Gastrocnemius medialis (tissue), 4 donors: ENCODE measurements around the gene GARNL3. TPM values are rescaled to one million over a fixed set of nuclear protein-coding genes. Genes with fewer than 3 reads are reported as not detected.
A peak's percentile ranks its signal among the peaks of the same experiment; 100 is the strongest.

ENCODE experiments used
- ATAC-seq, 2 donors: fragments of 150-250 bp; one replicate each; pipeline ENCODE4 v1.9.1; 2016
- DNase-seq, 2 donors: peaks; one replicate each; pipeline ENCODE4 v3.0.0-alpha.2; 2019
- H3K27ac ChIP-seq, 4 donors: fragments of 200-600 bp; sonication (generic); 1 replicate in 1 of 4; 2 replicates in 3 of 4; pipeline ENCODE4 v1.5.1; 2016 to 2018; ENCODE audit warnings: mild to moderate bottlenecking in 2 of 4, moderate library complexity in 1 of 4
- H3K27me3 ChIP-seq, 3 donors: fragments of 200-600 bp; sonication (generic) in 2 of 3; 1 replicate in 1 of 3; 2 replicates in 2 of 3; pipeline versions ENCODE4 v1.5.1 to v1.6.0; 2016 to 2019; ENCODE audit warnings: mild to moderate bottlenecking in 1 of 3, moderate library complexity in 1 of 3
- H3K36me3 ChIP-seq, 2 donors: fragments of 200-600 bp; sonication (generic) in 1 of 2; one replicate each; pipeline ENCODE4 v1.5.1; 2017 to 2018
- H3K4me1 ChIP-seq, 2 donors: fragments of 200-600 bp; sonication (generic) in 1 of 2; one replicate each; pipeline ENCODE4 v1.5.1; 2016 to 2017; ENCODE audit warnings: mild to moderate bottlenecking in 2 of 2
- H3K4me3 ChIP-seq, 4 donors: fragments of 200-600 bp; sonication (generic) in 3 of 4; 1 replicate in 1 of 4; 2 replicates in 3 of 4; pipeline ENCODE4 v1.5.1; 2016 to 2019; ENCODE audit warnings: mild to moderate bottlenecking in 2 of 4
- H3K9me3 ChIP-seq, 3 donors: fragments of 200-600 bp; sonication (generic) in 2 of 3; 1 replicate in 1 of 3; 2 replicates in 2 of 3; pipeline ENCODE4 v1.5.1; 2016 to 2019
- CTCF ChIP-seq, 5 experiments: fragments of 450-650 bp in 3 of 5; fragments of 200-600 bp in 2 of 5; sonication (generic) in 2 of 5; IDR thresholded peaks in 4 of 5; conservative IDR thresholded peaks in 1 of 5; 1 replicate in 4 of 5; 2 replicates in 1 of 5; pipeline ENCODE4 v1.5.1; 2016 to 2019; ENCODE audit warnings: antibody characterized with exemption in 5 of 5, mild to moderate bottlenecking in 3 of 5, moderate library complexity in 3 of 5
- POLR2A ChIP-seq, 2 donors: fragments of 450-650 bp; IDR thresholded peaks; one replicate each; pipeline ENCODE4 v1.6.1; 2017; ENCODE audit warnings: antibody characterized with exemption in 2 of 2, mild to moderate bottlenecking in 2 of 2, moderate library complexity in 2 of 2
- in situ Hi-C, 4 donors: fragments of 200-750 bp; cut with MboI; loops; one replicate each; pipeline versions ENCODE4 v1.15.0 to v1.8.0; 2017; ENCODE audit warnings: low sequenced_read_pairs in 4 of 4
- intact Hi-C: fragments of 100-400 bp; cut with DNase I; formaldehyde crosslinking; loops from one replicate; pipeline ENCODE4 v1.15.1; 2023; ENCODE audit warnings: low total_unique reads
- total RNA-seq, 4 donors: library from RNA; depleted of rRNA; stranded (reverse); fragments of >200 nt; gene quantifications; one replicate each; pipeline versions ENCODE4 v1.1.0 to v1.2.3, GENCODE V29; 2016

Gene GARNL3
- total RNA-seq, 4 donors from 2014 or later, result 2.5 to 5.7 (median 3.0) TPM

GRCh38 chr9:127386981-127387380, 122.4 kb downstream of the GARNL3 start:
- H3K36me3 ChIP-seq, result no peaks in the 10 kb centered on the region
- no peak overlapping the region for H3K4me3 ChIP-seq
- no peak for TF ChIP-seq CTCF (IDR thresholded peaks at IDR 0.05 in 4 of 5, conservative IDR thresholded peaks at IDR 0.05 in 1 of 5)
- TF ChIP-seq POLR2A (IDR thresholded peaks at IDR 0.05), result no peak
- in situ Hi-C loops, result loop anchor here in 1 of 4 donors (25.0 kb wide), 1 partner anchor 450 kb away; no protein-coding TSS in a partner anchor
- H3K27me3 ChIP-seq, result no peaks in the 10 kb centered on the region
- DNase-seq, result no peak
- intact Hi-C loops, result no loop called here
- no peaks in the 10 kb centered on the region for H3K4me1 ChIP-seq
- H3K9me3 ChIP-seq, result no peaks in the 10 kb centered on the region
- no peak for ATAC-seq
- no peak overlapping the region for H3K27ac ChIP-seq

GRCh38 chr9:127388037-127388855, 123.7 kb downstream of the GARNL3 start:
- TF ChIP-seq POLR2A (IDR thresholded peaks at IDR 0.05), result no peak
- TF ChIP-seq CTCF (IDR thresholded peaks at IDR 0.05 in 4 of 5, conservative IDR thresholded peaks at IDR 0.05 in 1 of 5), result no peak
- Histone ChIP-seq H3K4me1 (no peaks in the 10 kb centered on the region), H3K4me3 (no peak overlapping the region), H3K9me3 (no peaks in the 10 kb centered on the region), H3K27ac (no peak overlapping the region), H3K36me3 (no peaks in the 10 kb centered on the region), H3K27me3 (no peaks in the 10 kb centered on the region)
- in situ Hi-C loops (loop anchor here in 1 of 4 donors (25.0 kb wide), 1 partner anchor 451 kb away; no protein-coding TSS in a partner anchor), intact Hi-C loops (no loop called here)
- ATAC-seq (peak; percentile 41 to 65), DNase-seq (peak in 1 of 2 donors; percentile 32)

GRCh38 chr9:127388856-127389238, 124.3 kb downstream of the GARNL3 start:
- in situ Hi-C loops, result loop anchor here in 1 of 4 donors (25.0 kb wide), 1 partner anchor 452 kb away; no protein-coding TSS in a partner anchor
- H3K4me3 ChIP-seq, result no peak overlapping the region
- DNase-seq, result no peak
- no peaks in the 10 kb centered on the region for H3K9me3 ChIP-seq
- no peaks in the 10 kb centered on the region for H3K27me3 ChIP-seq
- H3K27ac ChIP-seq, result no peak overlapping the region
- no peaks in the 10 kb centered on the region for H3K4me1 ChIP-seq
- intact Hi-C loops, result no loop called here
- no peak for TF ChIP-seq POLR2A (IDR thresholded peaks at IDR 0.05)
- no peak for TF ChIP-seq CTCF (IDR thresholded peaks at IDR 0.05 in 4 of 5, conservative IDR thresholded peaks at IDR 0.05 in 1 of 5)
- no peak for ATAC-seq
- no peaks in the 10 kb centered on the region for H3K36me3 ChIP-seq

- Histone ChIP-seq H3K27me3 (no peaks in the 10 kb centered on the region), H3K36me3 (no peaks in the 10 kb centered on the region)
- in situ Hi-C loops, result loop anchor here in 1 of 4 donors (25.0 kb wide), 1 partner anchor 452 kb away; no protein-coding TSS in a partner anchor
Observed at GRCh38 chr9:127389381-127390247, 125.0 kb downstream of the GARNL3 start.

More at GRCh38 chr9:127389381-127390247, 125.0 kb downstream of the GARNL3 start:
- Histone ChIP-seq H3K4me1 (no peaks in the 10 kb centered on the region), H3K4me3 (no peak overlapping the region), H3K9me3 (no peaks in the 10 kb centered on the region), H3K27ac (no peak overlapping the region)
- ATAC-seq, result no peak
- DNase-seq, result no peak
- intact Hi-C loops, result no loop called here
- TF ChIP-seq CTCF (IDR thresholded peaks at IDR 0.05 in 4 of 5, conservative IDR thresholded peaks at IDR 0.05 in 1 of 5) (no peak), POLR2A (IDR thresholded peaks at IDR 0.05) (no peak)
